A204.1 (cell line): ENCODE measurements around the gene MAPK8IP1.

ENCODE experiments used
- FAIRE-seq: peaks from 2 replicates; lab custom pipeline; 2012; peaks lifted over from hg19 to GRCh38; lab: Jason Lieb, UNC

MAPK8IP1 gene

GRCh38 chr11:45926536-45927331 lies 41.3 kb downstream of the MAPK8IP1 start:
- FAIRE-seq = no peak

GRCh38 chr11:45927332-45927683 lies 41.9 kb downstream of the MAPK8IP1 start:
- FAIRE-seq = no peak

GRCh38 chr11:45927684-45928413 lies 42.4 kb downstream of the MAPK8IP1 start:
- no peak for FAIRE-seq

- no peak for FAIRE-seq
Measured at GRCh38 chr11:45928535-45929215, 43.2 kb downstream of the MAPK8IP1 start.

GRCh38 chr11:45929486-45930030 lies 44.1 kb downstream of the MAPK8IP1 start:
- no peak for FAIRE-seq

- FAIRE-seq = no peak
Measured at GRCh38 chr11:45930031-45930794, 44.8 kb downstream of the MAPK8IP1 start.

- FAIRE-seq = no peak
Measured at GRCh38 chr11:45930951-45931570, 45.6 kb downstream of the MAPK8IP1 start.

- FAIRE-seq = no peak
Measured at GRCh38 chr11:45931739-45932138, 46.3 kb downstream of the MAPK8IP1 start.

- FAIRE-seq = no peak
Measured at GRCh38 chr11:45932217-45932616, 46.8 kb downstream of the MAPK8IP1 start.

GRCh38 chr11:45933131-45933831 lies 47.8 kb downstream of the MAPK8IP1 start:
- FAIRE-seq = no peak

GRCh38 chr11:45933846-45934579 lies 48.6 kb downstream of the MAPK8IP1 start:
- FAIRE-seq = no peak

GRCh38 chr11:45934580-45935318 lies 49.3 kb downstream of the MAPK8IP1 start:
- no peak for FAIRE-seq

GRCh38 chr11:45935349-45936064 lies 50.1 kb downstream of the MAPK8IP1 start:
- FAIRE-seq = no peak

- no peak for FAIRE-seq
Measured at GRCh38 chr11:45936511-45937054, 51.1 kb downstream of the MAPK8IP1 start.

GRCh38 chr11:45937916-45938315 lies 52.5 kb downstream of the MAPK8IP1 start:
- FAIRE-seq = no peak

- FAIRE-seq = no peak
Measured at GRCh38 chr11:45939836-45940235, 54.4 kb downstream of the MAPK8IP1 start.

GRCh38 chr11:45941285-45941684 lies 55.8 kb downstream of the MAPK8IP1 start:
- no peak for FAIRE-seq

- no peak for FAIRE-seq
Measured at GRCh38 chr11:45942381-45942780, 56.9 kb downstream of the MAPK8IP1 start.
